ENCODE data around the gene MYO9B.

MYO9B gene

GRCh38 chr19:17075035-17075863 is at the start of gene MYO9B, which contains the start of gene HAUS8:
Gene MYO9B, plus strand, starts transcription at chr19:17075777. Its CDS starts 25,941 bp downstream, at chr19:17101718.
Gene HAUS8, minus strand, starts transcription at chr19:17075452. Its CDS starts 30 bp downstream, at chr19:17075422.
- peak within 1 kb of the TSS; percentile 96 to 97 for H3K4me3 ChIP-seq (ENCODE audit: low read length in 2 of 2)
- H3K9ac ChIP-seq (ENCODE audit: low read depth in 1 of 2, low read length in 2 of 2): peak within 1 kb of the TSS; percentile 93 to 96
- H3K4me1 ChIP-seq (ENCODE audit: control insufficient read depth in 2 of 2, insufficient read depth in 2 of 2, low read length in 2 of 2): peaks cover 25 to 32% of the 10 kb centered on the region in 2 donors
- no peaks in the 10 kb centered on the region for H3K27me3 ChIP-seq (ENCODE audit: control insufficient read depth in 2 of 2, insufficient read depth in 2 of 2, low read length in 2 of 2)
- peak within 1 kb of the TSS; percentile 89 for H3K27ac ChIP-seq (ENCODE audit: low read depth in 2 of 2, low read length in 2 of 2)
- H3K9me3 ChIP-seq (ENCODE audit: control insufficient read depth in 2 of 2, low read length in 2 of 2): no peaks in the 10 kb centered on the region
- peaks cover 4 to 22% of the 10 kb centered on the region in 2 donors for H3K36me3 ChIP-seq (ENCODE audit: control insufficient read depth in 2 of 2, insufficient read depth in 2 of 2, low read length in 2 of 2)

GRCh38 chr19:17025991-17026658 is 49.5 kb upstream of the MYO9B start:
- Histone ChIP-seq H3K27me3 (ENCODE audit: control insufficient read depth in 2 of 2, insufficient read depth in 2 of 2, low read length in 2 of 2) (peaks cover 17 to 26% of the 10 kb centered on the region in 2 donors), H3K4me3 (ENCODE audit: low read length in 2 of 2) (peak overlapping the region in 1 of 2 donors; percentile 15), H3K4me1 (ENCODE audit: control insufficient read depth in 2 of 2, insufficient read depth in 2 of 2, low read length in 2 of 2) (peaks cover 4 to 5% of the 10 kb centered on the region in 2 donors), H3K27ac (ENCODE audit: low read depth in 2 of 2, low read length in 2 of 2) (no peak overlapping the region), H3K36me3 (ENCODE audit: control insufficient read depth in 2 of 2, insufficient read depth in 2 of 2, low read length in 2 of 2) (no peaks in the 10 kb centered on the region), H3K9me3 (ENCODE audit: control insufficient read depth in 2 of 2, low read length in 2 of 2) (peaks cover 0 to 5% of the 10 kb centered on the region in 2 donors), H3K9ac (ENCODE audit: low read depth in 1 of 2, low read length in 2 of 2) (no peak overlapping the region)

GRCh38 chr19:17026706-17027534 is 48.7 kb upstream of the MYO9B start, which contains the start of gene CPAMD8:
Gene CPAMD8, minus strand, starts transcription at chr19:17026810. Its CDS starts 168 bp downstream, at chr19:17026642.
- Histone ChIP-seq H3K4me1 (ENCODE audit: control insufficient read depth in 2 of 2, insufficient read depth in 2 of 2, low read length in 2 of 2) (peaks cover 4 to 5% of the 10 kb centered on the region in 2 donors), H3K27me3 (ENCODE audit: control insufficient read depth in 2 of 2, insufficient read depth in 2 of 2, low read length in 2 of 2) (peaks cover 17 to 26% of the 10 kb centered on the region in 2 donors), H3K9me3 (ENCODE audit: control insufficient read depth in 2 of 2, low read length in 2 of 2) (peaks cover 0 to 4% of the 10 kb centered on the region in 2 donors), H3K36me3 (ENCODE audit: control insufficient read depth in 2 of 2, insufficient read depth in 2 of 2, low read length in 2 of 2) (no peaks in the 10 kb centered on the region), H3K9ac (ENCODE audit: low read depth in 1 of 2, low read length in 2 of 2) (no peak within 1 kb of the TSS), H3K27ac (ENCODE audit: low read depth in 2 of 2, low read length in 2 of 2) (no peak within 1 kb of the TSS), H3K4me3 (ENCODE audit: low read length in 2 of 2) (peak within 1 kb of the TSS in 1 of 2 donors; percentile 15)

- H3K9me3 ChIP-seq (ENCODE audit: control insufficient read depth in 2 of 2, low read length in 2 of 2): peaks cover 0 to 4% of the 10 kb centered on the region in 2 donors
- no peak overlapping the region for H3K4me3 ChIP-seq (ENCODE audit: low read length in 2 of 2)
- H3K36me3 ChIP-seq (ENCODE audit: control insufficient read depth in 2 of 2, insufficient read depth in 2 of 2, low read length in 2 of 2): no peaks in the 10 kb centered on the region
- peaks cover 4 to 5% of the 10 kb centered on the region in 2 donors for H3K4me1 ChIP-seq (ENCODE audit: control insufficient read depth in 2 of 2, insufficient read depth in 2 of 2, low read length in 2 of 2)
- H3K27ac ChIP-seq (ENCODE audit: low read depth in 2 of 2, low read length in 2 of 2): no peak overlapping the region
- H3K27me3 ChIP-seq (ENCODE audit: control insufficient read depth in 2 of 2, insufficient read depth in 2 of 2, low read length in 2 of 2): peaks cover 17 to 26% of the 10 kb centered on the region in 2 donors
- H3K9ac ChIP-seq (ENCODE audit: low read depth in 1 of 2, low read length in 2 of 2): no peak overlapping the region
Measured at GRCh38 chr19:17027535-17027975, 48.0 kb upstream of the MYO9B start.

GRCh38 chr19:17031741-17032140 is 43.8 kb upstream of the MYO9B start:
- Histone ChIP-seq H3K9me3 (ENCODE audit: control insufficient read depth in 2 of 2, low read length in 2 of 2) (no peaks in the 10 kb centered on the region), H3K4me1 (ENCODE audit: control insufficient read depth in 2 of 2, insufficient read depth in 2 of 2, low read length in 2 of 2) (no peaks in the 10 kb centered on the region), H3K9ac (ENCODE audit: low read depth in 1 of 2, low read length in 2 of 2) (no peak overlapping the region), H3K27ac (ENCODE audit: low read depth in 2 of 2, low read length in 2 of 2) (no peak overlapping the region), H3K27me3 (ENCODE audit: control insufficient read depth in 2 of 2, insufficient read depth in 2 of 2, low read length in 2 of 2) (peaks cover 5 to 12% of the 10 kb centered on the region in 2 donors), H3K4me3 (ENCODE audit: low read length in 2 of 2) (no peak overlapping the region), H3K36me3 (ENCODE audit: control insufficient read depth in 2 of 2, insufficient read depth in 2 of 2, low read length in 2 of 2) (no peaks in the 10 kb centered on the region)

- no peaks in the 10 kb centered on the region for H3K27me3 ChIP-seq (ENCODE audit: control insufficient read depth in 2 of 2, insufficient read depth in 2 of 2, low read length in 2 of 2)
- peaks cover 0 to 1% of the 10 kb centered on the region in 2 donors for H3K4me1 ChIP-seq (ENCODE audit: control insufficient read depth in 2 of 2, insufficient read depth in 2 of 2, low read length in 2 of 2)
- no peaks in the 10 kb centered on the region for H3K36me3 ChIP-seq (ENCODE audit: control insufficient read depth in 2 of 2, insufficient read depth in 2 of 2, low read length in 2 of 2)
- H3K9me3 ChIP-seq (ENCODE audit: control insufficient read depth in 2 of 2, low read length in 2 of 2): no peaks in the 10 kb centered on the region
- no peak overlapping the region for H3K9ac ChIP-seq (ENCODE audit: low read depth in 1 of 2, low read length in 2 of 2)
- H3K27ac ChIP-seq (ENCODE audit: low read depth in 2 of 2, low read length in 2 of 2): no peak overlapping the region
- no peak overlapping the region for H3K4me3 ChIP-seq (ENCODE audit: low read length in 2 of 2)
Measured at GRCh38 chr19:17035842-17036424, 39.6 kb upstream of the MYO9B start.

- H3K27ac ChIP-seq (ENCODE audit: low read depth in 2 of 2, low read length in 2 of 2): no peak overlapping the region
- no peaks in the 10 kb centered on the region for H3K9me3 ChIP-seq (ENCODE audit: control insufficient read depth in 2 of 2, low read length in 2 of 2)
- no peak overlapping the region for H3K9ac ChIP-seq (ENCODE audit: low read depth in 1 of 2, low read length in 2 of 2)
- no peak overlapping the region for H3K4me3 ChIP-seq (ENCODE audit: low read length in 2 of 2)
- H3K27me3 ChIP-seq (ENCODE audit: control insufficient read depth in 2 of 2, insufficient read depth in 2 of 2, low read length in 2 of 2): no peaks in the 10 kb centered on the region
- H3K4me1 ChIP-seq (ENCODE audit: control insufficient read depth in 2 of 2, insufficient read depth in 2 of 2, low read length in 2 of 2): peaks cover 1 to 4% of the 10 kb centered on the region in 2 donors
- no peaks in the 10 kb centered on the region for H3K36me3 ChIP-seq (ENCODE audit: control insufficient read depth in 2 of 2, insufficient read depth in 2 of 2, low read length in 2 of 2)
Measured at GRCh38 chr19:17036640-17037039, 38.9 kb upstream of the MYO9B start.

GRCh38 chr19:17037184-17037583 is 38.4 kb upstream of the MYO9B start:
- H3K9ac ChIP-seq (ENCODE audit: low read depth in 1 of 2, low read length in 2 of 2): no peak overlapping the region

GRCh38 chr19:17037966-17038500 is 37.5 kb upstream of the MYO9B start:
- Histone ChIP-seq H3K36me3 (ENCODE audit: control insufficient read depth in 2 of 2, insufficient read depth in 2 of 2, low read length in 2 of 2) (no peaks in the 10 kb centered on the region), H3K27me3 (ENCODE audit: control insufficient read depth in 2 of 2, insufficient read depth in 2 of 2, low read length in 2 of 2) (no peaks in the 10 kb centered on the region), H3K27ac (ENCODE audit: low read depth in 2 of 2, low read length in 2 of 2) (no peak overlapping the region), H3K4me3 (ENCODE audit: low read length in 2 of 2) (no peak overlapping the region), H3K4me1 (ENCODE audit: control insufficient read depth in 2 of 2, insufficient read depth in 2 of 2, low read length in 2 of 2) (peaks cover 7 to 11% of the 10 kb centered on the region in 2 donors), H3K9me3 (ENCODE audit: control insufficient read depth in 2 of 2, low read length in 2 of 2) (no peaks in the 10 kb centered on the region), H3K9ac (ENCODE audit: low read depth in 1 of 2, low read length in 2 of 2) (no peak overlapping the region)

More at GRCh38 chr19:17037184-17037583, 38.4 kb upstream of the MYO9B start:
- Histone ChIP-seq H3K27ac (ENCODE audit: low read depth in 2 of 2, low read length in 2 of 2) (no peak overlapping the region), H3K4me1 (ENCODE audit: control insufficient read depth in 2 of 2, insufficient read depth in 2 of 2, low read length in 2 of 2) (peaks cover 7 to 9% of the 10 kb centered on the region in 2 donors), H3K4me3 (ENCODE audit: low read length in 2 of 2) (no peak overlapping the region), H3K27me3 (ENCODE audit: control insufficient read depth in 2 of 2, insufficient read depth in 2 of 2, low read length in 2 of 2) (no peaks in the 10 kb centered on the region), H3K9me3 (ENCODE audit: control insufficient read depth in 2 of 2, low read length in 2 of 2) (no peaks in the 10 kb centered on the region), H3K36me3 (ENCODE audit: control insufficient read depth in 2 of 2, insufficient read depth in 2 of 2, low read length in 2 of 2) (no peaks in the 10 kb centered on the region)
